Cerebellar nuclear complex (tissue), 1 donor: Measurements from ENCODE around the gene PTPRF.
A peak's percentile ranks its signal among the peaks of the same experiment; 100 is the strongest.
"Not testable (repeated sequence)": the region's sequence is repeated elsewhere in the genome, so short reads cannot be mapped to it uniquely, and the experiment has no call there.

ENCODE experiments used
- DNase-seq, 2 experiments: peaks; one replicate each; lab custom pipeline; 2025; lab: John Stamatoyannopoulos, UW

The PTPRF gene

DNA sequence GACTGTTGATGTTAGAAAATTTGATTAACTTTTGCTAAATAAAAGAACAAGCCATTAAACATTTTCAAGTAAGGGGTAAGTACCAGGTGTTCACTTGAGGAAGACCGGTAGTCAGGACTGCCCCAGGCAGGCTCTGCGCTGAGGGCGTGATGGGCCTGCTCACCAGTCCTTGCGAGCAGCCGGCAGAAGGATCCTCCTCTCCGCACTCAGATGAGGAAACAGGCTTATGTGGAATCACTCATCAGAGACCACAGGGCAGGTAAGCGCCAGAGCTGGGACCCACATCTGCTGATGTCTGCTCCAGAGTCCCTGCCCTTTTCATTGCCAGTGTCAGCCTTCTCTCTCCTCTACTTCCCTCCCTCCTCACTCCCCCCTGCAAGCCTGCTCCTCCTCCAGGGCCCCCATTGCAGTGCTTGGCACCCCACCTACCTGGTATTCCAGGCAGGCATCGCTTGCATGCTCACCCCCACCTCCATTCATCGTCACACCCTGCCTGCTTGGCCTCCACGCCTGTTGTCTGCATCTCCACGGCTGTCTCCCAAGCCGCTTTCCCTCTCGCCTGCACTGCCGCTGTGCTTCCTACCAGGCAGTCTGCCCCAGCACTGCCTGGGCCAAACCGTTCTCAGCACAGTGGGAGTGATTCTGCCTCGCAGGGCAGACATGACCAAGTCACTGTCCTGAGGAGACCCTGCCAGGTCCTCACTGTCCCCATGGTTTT is 94.5 kb downstream of the PTPRF start:
- DNase-seq, result no peak

DNA sequence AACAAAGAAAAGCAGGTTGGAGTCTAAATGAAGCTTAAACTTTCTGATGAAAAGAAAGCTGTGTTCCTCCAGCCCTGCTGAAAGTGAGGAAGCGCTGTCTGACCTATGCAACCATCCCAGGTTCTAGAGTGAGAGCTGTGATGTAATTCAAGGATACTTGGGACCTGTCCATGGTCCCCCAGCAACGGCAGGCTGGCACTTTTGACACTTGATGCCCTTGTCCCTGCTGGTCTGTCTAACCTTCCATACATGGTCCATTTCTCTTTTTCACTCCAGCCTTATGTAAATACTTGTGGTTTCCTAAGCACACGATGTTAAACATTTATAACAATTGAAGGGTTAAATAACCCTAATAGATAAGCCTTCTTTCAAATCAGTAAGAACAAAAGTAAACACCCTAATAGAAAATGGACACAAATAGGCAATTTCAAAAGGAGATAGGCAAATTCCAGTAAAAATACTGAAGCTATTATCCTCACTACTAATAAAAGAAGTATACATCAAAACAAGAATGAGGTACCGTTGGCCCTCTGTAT is 101.5 kb downstream of the PTPRF start:
- DNase-seq, result no peak

DNA sequence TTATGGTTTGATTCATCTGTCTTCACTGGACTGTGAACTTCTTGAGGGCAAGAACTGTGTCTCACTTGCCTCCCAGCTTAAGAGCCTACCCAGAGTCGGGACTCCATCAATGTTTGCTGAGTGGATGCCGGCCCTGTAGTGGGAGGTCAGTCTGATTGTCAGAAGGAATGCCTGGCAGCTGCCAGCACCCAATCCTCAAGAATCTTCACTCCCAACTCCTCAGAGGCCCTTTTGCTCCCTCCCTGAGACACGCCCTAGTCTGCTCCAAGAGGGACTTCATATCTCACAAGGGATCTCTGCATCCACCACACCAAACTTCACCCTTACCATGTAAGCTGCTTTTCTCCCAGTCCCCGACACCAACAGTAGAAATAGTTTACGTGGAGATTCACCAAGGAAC is 104.0 kb downstream of the PTPRF start:
- DNase-seq, result no peak

DNA sequence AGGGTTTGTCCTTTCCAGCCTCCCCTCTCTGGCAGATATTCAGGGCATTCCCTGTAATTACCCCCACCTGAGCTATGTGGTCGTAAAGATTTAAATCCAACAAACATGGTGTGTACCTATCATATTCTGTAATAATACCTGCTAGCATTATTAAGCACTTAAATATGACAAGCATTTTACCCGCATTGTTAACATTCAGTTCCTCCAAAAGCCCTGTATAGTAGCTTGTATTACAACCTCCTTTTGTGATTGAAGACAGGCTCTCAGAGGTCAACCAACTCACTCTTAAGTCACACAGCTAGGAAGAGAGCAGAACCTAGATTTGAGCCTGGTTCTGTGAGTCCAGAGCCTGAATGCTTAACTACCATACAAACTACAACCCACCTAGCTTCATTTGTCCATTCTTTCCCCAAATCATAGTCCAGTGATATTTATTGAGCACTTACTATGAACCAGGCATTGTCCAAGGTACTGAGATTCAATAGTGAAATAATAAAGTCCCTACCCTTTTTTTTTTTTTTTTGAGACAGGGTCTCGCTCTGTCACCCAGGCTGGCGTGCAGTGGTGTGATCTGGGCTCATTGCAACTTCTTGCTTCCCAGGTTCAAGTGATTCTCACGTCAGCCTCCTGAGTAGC is 105.4 kb downstream of the PTPRF start:
- no peak for DNase-seq

DNA sequence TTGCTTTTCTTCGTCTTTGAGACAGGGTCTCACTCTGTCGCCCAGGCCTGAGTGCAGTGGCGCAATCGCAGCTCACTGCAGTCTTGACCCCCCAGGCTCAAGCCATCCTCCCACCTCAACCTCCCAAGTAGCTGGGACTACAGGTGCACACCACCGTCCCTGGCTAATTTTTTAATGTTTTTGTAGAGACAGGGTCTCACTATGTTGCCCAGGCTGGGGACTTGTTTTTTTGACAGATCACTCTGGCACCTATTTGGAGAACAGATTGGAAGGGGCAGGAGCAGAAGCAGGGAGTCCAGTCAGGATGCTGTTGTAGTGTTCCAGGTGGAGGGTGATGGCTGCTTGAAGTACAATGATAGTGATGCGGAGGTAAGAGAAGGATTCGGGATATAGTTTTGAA is 106.6 kb downstream of the PTPRF start:
- DNase-seq, result no peak

DNA sequence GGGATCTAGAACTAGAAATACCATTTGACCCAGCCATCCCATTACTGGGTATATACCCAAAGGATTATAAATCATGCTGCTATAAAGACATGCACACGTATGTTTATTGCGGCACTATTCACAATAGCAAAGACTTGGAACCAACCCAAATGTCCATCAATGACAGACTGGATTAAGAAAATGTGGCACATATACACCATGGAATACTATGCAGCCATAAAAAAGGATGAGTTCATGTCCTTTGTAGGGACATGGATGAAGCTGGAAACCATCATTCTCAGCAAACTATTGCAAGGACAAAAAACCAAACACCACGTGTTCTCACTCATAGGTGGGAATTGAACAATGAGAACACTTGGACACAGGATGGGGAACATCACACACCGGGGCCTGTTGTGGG is 107.7 kb downstream of the PTPRF start:
- DNase-seq, result not testable (repeated sequence)

DNA sequence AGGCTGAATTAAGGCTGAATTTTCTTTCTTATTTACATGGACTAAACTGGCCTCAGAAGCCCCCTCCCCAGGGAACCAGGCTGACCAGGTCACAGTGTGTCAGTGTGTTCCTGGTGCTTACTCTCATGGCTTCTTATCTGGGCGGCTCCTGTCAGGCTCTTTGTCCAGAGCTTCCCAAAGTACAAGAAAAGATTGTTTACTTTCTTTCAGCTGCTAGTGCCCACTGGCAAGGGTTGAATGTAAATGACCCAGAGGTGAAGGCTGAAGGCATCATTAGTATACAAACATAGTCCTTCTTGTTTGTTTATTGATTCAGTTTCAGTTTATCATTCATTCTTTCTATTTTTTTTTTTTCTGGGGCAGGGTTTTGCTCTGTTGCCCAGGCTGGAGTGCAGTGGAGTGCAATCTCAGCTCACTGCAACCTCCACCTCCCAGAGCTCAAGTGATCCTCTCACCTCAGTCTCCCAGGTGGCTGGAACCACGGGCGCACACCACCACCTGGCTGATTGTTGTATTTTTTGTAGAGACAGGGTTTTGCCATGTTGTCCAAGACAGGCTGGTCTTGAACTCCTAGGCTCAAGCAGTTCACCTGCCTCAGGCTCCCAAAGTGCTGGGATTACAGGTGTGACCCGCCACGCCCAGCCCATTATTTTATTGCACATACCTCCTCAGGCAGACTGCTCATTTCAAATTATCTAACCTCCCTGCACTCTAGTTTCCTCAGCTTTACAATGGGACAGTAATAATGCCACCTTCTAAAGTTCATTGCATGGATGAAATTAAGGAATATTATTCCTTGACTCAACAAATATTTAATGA is 109.5 kb downstream of the PTPRF start:
- DNase-seq, result no peak

DNA sequence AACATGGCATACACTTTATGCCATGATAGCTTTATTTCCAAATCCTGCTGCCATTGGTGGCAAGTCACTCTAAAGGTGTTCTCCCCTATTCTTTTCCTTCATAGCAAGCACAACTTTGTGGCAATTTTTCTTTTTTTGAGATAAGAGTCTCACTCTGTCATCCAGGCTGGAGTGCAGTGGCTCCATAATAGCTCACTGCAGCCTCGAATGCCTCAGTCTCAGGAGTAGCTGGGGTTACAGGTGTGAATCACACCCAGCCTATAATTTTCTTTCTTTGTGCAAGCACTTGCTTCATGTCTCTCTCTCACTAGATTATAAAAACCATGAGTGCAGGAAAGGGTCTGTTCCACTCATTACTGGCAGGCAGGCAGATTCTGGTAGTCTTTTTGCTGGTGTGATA is 113.9 kb downstream of the PTPRF start:
- no peak for DNase-seq

DNA sequence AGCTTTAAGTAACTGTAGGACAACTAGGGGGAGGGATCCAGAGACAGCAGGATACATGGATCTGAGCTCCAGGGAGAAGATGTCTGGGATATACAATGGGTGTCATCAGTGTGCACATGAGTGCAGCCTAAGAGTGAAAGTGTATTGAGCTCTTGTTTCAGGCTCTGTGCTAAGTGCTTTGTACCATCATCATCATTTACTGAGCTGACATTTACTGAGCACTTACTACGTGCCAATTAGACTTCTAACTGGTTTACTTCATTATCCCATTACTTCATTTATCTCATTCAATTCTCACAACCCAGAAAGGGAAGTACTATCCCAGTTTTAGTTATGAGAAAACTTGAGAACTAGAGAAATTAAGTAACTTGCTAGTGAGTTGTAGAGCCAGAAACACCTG is 114.8 kb downstream of the PTPRF start:
- no peak for DNase-seq

DNA sequence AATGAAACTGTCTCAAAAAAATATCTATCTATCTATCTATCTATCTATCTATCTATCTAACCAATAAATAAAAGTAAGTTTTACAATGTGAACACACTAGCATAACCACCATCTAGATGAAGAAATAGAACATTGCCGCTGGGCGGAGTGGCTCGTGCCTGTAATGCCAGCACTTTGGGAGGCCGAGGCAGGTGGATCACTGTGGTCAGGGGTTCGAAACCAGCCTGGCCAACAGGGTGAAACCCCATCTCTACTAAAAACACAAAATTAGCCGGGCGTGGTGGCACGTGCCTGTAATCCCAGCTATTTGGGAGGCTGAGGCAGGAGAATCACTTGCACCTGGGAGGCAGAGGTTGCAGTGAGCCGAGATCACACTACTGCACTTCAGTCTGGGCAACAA is 116.6 kb downstream of the PTPRF start:
- not testable (repeated sequence) for DNase-seq

DNA sequence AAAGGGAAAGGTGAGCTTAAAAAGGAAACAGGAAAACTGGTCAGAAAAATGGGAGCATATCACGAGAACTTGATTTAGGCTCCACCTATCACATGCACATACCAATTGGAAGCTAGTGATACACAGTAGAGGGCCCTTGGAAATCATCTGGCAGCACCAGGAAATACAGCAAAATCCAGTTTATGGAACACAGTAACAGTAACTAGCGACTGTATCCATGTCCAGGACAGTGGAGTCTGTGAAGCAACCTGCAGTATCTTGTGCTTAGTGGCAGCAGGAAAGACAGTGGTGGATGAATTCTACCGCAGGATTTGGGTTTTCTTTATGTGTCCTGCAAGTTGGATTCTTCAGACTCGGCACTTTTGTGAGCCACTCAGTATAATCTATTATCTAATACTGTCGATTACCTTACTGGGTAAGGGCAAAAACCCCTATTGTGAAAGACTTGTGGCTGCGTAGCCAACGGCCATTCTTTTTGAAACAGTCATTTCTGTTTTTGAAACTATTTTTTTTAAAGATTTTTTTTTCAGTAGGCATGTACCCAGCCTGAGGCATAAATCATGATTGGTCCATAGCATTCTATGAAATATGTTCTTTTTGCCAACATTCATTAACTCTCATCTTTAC is 117.7 kb downstream of the PTPRF start:
- DNase-seq, result no peak

DNA sequence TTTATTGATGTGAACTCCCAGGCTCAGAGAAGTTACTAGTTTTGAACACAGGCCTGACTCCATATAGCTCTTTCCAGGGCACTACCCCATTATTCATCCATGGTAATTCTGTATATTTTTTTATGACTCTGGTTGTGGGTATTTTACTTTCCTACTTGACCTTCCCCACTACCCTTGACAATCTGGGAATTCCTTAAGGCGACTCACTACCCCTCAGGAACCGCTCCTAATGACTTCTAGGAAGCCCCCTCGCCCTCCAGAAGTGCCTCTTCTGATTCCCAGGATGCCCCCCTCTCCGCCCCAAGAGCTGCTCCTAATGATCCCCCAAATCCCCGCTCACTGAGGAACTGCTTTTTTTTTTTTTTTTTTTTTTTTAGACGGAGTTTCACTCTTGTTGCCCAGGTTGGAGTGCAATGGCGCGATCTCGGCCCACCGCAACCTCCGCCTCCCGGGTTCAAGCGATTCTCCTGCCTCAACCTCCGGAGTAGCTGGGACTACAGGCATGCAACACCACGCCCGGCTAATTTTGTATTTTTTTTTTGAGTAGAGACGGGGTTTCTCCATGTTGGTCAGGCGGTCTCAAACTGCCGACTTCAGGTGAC is 118.3 kb downstream of the PTPRF start:
- DNase-seq, result no peak

DNA sequence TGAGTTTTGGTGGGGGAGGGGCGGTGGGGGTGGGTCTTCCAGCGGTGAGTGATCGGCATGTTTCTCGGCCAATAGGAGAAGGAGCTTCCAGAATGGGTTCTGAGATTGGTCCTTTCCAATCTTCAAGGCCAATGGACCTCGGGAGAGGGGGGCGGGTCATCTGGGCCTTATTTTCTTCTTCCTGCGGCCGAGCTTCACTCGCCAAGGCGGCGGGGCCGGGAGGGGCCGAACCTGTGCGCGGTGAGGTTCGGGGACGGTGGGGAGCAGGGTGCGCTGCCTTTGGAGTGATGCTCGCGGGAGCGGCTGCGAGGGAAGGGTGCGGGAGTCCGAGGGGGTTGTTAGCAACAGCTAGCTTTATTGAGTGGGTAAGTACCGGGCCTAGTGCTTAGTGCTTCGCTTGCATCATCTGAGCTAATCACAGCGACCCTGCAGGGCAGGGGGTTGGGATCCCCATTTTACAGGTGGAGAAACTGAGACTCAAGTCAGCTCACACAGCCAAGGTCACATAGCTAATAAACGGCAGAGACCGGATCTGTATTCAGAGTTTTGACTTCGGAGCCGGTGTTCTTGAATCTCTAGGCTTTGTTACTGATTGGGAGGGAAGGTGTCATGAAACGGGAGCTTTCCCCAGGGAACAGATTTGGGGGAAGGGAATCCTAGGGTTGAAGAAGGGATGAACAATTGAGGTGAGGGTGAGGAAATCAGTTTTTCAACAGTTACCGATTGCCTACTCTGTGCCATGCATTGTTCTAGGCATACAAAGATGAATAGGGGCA is 119.8 kb downstream of the PTPRF start:
- peak; percentile 89 to 90 for DNase-seq

DNA sequence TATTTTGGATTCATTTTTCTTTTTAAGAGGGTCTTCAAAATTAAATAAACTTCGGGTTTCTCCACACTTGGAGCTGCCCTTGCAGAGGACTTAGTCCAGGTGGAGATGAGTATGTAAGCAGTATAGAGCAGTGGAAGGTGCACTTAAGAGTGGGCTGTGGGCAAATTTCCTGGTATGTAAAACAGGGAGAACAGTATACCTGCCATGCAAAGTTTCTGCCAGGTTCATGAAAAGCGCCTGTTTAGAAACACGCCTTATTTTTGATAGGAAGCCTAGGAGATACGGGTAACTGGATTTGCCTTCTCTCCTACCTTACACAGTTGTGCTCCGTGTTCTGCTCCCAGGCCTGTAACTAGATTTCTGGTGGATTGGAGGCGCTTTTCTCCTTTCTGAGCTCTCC is 120.5 kb downstream of the PTPRF start:
- DNase-seq, result no peak

DNA sequence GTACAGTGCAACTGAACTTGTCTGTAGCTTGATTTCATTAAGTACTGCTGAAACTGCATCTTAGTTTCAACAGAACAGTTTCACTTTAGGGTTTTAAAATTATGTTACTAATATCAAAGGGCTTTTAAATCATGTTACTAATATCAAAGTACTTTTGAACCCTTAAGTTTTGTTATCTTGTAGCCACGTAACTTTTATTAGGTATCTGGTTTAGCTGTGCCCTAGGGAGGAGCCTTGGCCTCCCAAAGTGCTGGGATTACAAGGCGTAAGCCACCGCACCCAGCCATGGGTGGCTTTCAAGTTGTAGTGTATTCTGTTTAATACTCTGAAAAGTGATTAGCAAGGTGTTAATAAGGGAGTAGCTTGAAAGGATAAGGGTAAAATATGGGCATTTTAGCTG is 121.2 kb downstream of the PTPRF start:
- no peak for DNase-seq

DNA sequence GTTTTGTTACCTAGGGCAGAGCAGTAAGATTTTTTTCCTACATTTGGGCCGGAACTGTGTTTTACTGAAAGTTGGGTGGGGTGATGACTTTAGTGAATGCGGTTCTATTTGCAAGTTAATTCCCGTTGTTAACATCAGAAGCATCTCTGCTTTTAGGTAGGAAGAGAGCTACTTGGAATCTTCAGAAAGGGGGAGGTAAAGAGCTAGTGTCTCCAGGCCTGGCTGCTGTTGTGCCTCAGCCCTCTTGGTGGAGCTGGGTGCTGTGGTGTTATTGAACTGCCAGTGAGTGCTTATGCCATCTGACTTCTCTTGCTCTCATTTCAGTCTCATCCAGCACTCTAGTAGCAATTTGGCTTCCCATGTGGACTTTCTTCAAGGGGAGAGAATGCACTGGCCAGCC is 122.7 kb downstream of the PTPRF start:
- no peak for DNase-seq

DNA sequence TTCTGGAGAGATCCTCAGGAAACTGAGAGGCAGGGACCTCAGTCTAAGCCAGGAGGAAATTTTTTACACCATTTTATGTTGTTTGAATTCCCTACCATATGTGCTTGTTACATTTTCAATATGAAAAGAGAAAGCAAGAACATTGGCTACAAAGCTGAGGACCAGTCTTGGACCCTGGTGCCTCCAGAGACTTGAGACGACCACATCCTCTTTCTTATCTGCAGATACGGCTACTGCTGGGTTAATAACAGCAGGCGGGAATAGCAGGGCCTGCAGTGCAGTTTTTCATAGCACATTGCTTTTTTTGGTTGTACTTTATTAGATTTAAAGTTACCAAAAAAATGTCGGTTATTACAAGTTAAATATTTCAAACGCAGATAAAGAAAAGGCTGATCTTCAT is 123.2 kb downstream of the PTPRF start:
- no peak for DNase-seq

DNA sequence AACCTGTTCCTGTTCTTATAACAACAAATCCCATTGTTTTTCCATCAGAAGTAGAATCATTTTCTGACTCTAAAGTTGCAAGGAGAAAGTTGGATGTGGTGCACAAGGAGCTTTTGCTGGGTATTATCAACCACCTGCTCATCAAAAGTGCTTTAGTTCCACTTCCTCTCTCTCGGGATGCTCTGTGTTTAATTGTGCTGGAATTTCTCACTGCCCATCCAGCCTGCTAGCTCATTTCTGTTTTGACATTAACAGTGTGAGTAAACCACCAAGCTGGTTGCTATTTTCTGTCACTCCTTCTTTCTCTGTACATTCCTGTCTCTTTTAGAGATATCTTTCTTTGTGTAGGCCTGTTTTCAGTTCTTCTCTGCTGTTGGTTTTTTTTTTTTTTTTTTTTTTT is 125.3 kb downstream of the PTPRF start:
- DNase-seq, result no peak

DNA sequence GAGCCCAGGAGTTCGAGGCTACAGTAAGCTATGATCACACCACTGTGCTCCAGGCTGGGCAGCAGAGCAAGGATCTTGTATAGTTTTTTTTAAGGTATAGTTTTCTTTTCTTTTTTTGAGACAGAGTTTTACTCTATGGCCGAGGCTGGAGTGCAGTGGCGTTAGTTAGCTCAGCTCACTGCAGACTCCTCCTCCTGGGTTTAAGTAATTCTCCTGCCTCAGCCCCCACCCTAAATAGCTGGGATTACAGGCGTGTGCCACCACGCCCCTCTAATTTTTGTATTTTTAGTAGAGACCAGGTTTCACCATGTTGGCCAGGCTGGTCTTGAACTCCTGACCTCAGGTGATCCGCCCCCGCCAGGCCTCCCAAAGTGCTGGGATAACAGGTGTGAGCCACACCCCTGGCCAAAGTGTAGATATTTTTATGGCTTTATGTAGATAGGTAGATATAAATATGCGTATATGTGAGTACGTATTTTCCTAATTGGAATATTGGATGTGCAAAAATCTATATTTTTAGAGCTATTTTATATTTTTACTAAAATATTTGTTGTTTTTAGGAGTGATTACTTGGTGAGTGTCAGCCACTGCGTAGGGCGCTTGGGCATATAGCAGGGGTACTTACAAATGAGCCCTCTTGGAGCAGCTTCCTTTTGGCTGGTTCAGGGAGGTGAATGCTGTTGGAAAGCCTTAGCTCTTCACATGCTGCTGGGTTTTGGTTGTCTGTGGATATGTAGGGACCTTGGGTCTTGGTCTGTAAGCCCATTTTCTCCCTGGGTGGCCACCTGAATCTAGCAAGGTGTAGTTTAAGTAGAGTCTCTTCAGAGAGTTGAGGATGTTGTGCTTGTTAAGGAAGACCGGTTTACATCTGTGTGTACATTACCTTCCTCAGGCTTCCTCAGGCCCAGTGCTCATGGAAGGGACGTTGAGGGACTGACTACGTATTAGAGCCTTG is 128.8 kb downstream of the PTPRF start:
- no peak for DNase-seq

DNA sequence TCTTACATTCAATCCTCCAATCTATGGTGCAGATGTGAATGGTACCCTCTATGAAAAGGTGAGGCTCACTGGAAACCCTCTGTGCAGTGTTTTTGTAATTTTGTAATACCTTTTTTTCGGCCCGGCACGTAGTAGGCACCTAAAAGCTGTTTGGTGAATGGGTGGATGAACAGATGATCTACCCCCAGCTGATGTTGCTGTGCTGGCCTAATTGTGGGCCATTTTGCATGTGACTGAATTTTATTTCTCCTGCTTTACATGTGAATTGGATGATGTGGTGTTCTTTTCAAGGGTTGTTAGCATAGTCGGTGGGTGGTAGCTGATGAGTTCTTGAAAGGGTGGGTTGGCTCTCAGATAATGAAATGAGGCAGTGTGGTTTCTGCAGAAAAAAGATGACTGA is 129.7 kb downstream of the PTPRF start:
- DNase-seq, result no peak
